ENCODE measurements around the gene TBX2. TPM values are rescaled to one million over a fixed set of nuclear protein-coding genes. Genes with fewer than 3 reads are reported as not detected.

TBX2 gene
- total and polyA plus RNA-seq, 12 donors, result 2.4 to 22.1 (median 7.4) TPM

DNA sequence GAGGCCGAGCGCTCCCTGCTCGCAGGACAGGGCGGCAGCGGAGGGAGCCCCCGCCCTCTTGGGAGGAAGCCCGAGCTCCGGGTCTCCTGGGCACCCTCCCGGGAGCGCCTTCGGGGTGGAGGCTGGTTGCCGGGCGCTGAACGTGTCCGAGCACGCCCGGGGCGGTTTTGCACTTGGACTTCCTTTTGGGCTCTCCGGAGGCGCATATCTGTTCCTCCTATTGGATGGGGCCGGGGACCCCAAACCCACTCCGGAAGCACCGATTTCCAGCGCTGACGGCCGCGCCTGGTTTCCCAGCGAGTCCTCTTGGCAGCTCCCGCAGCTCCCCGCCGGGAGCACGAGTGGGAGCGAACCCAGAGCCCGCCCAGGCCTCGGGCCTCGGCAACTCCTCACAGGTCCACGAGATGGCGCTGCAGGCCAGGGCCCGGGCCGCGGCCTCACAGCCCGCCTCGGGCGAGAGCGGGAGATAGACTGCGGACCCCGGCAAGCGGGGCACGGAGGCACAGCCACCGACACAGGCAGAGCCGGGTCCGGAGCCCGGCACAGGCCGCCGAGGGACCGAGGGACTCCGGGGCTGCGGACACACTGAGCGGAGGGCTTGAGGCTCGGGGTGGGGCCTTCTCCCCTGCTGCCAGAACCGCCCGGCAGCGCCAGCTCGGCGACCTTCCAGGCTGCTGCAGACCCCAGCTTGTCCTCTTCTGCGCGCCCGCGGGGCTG is 12.7 kb downstream of the TBX2 start:
- DNase-seq, result peak; percentile 64 to 91 (median 79)
- Histone ChIP-seq H3K4me3 (peak overlapping the region in 3 of 4 donors; percentile 31 to 76 (median 46)), H3K4me1 (replicated peaks in 1 of 2) (peaks cover 0 to 52% of the 10 kb centered on the region in 2 donors), H3K27ac (peak overlapping the region; percentile 11 to 91 (median 86)), H3K9me3 (replicated peaks in 1 of 3) (no peaks in the 10 kb centered on the region), H3K27me3 (no peaks in the 10 kb centered on the region), H3K36me3 (replicated peaks in 1 of 2) (peaks cover 0 to 3% of the 10 kb centered on the region in 2 donors)
- TF ChIP-seq POLR2A (IDR thresholded peaks at IDR 0.05), result peak in 1 of 2 donors; percentile 32
- TF ChIP-seq, protein P1, sequence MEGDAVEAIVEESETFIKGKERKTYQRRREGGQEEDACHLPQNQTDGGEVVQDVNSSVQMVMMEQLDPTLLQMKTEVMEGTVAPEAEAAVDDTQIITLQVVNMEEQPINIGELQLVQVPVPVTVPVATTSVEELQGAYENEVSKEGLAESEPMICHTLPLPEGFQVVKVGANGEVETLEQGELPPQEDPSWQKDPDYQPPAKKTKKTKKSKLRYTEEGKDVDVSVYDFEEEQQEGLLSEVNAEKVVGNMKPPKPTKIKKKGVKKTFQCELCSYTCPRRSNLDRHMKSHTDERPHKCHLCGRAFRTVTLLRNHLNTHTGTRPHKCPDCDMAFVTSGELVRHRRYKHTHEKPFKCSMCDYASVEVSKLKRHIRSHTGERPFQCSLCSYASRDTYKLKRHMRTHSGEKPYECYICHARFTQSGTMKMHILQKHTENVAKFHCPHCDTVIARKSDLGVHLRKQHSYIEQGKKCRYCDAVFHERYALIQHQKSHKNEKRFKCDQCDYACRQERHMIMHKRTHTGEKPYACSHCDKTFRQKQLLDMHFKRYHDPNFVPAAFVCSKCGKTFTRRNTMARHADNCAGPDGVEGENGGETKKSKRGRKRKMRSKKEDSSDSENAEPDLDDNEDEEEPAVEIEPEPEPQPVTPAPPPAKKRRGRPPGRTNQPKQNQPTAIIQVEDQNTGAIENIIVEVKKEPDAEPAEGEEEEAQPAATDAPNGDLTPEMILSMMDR (IDR thresholded peaks at IDR 0.05), result peak; percentile 83 to 99 (median 98)
- intact Hi-C loops (cut with DNase I), result loop anchor here in 1 of 2 donors (10.0 kb wide), 1 partner anchor 142 kb away; no protein-coding TSS in a partner anchor
- 0 to 2% (median 0%) methylated on average over 15 to 69 of the region's 69 CpGs for WGBS, 4 donors

DNA sequence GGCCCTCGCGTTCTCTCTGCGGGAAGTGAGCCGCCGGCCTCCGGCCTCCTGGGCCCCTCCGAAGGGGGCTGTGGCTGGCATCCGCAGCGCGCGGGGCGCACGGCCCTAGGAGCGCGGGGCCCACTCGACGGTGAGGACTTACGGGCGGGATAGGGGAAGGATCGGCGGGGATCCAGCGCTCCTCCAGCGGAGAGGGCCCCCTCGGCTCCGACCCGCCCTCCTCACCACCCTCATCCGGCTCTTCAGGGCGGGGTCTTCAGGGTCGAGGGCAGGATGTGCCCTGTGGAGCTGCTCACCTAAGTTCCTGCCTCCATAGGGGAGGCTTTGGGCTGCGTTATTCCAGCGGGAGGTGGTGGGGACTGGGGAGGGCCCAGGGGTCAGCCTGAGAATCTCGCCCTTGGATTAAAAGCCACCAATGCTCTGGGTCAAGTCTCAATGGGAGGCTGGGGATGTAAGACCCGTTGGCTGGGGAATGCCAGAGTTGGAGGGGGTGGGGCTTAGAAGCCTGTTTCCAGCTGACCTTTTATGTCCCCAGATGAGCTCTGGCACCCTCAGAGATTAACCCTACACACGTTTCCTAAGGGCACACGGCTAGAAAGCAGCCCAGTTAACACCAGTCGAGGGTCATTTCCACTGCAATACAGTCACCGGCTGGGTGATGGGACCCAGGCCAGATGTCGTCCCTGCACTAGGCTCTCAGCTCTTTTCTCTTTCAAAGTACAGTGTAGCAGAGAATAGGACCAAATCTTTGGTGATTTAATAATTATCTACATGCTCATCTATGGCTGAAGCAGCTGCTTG is 13.4 kb downstream of the TBX2 start:
- peak overlapping the region in 4 of 5 donors; percentile 68 to 91 (median 87) for H3K27ac ChIP-seq
- no peaks in the 10 kb centered on the region for H3K27me3 ChIP-seq
- no peaks in the 10 kb centered on the region for H3K9me3 ChIP-seq (replicated peaks in 1 of 3)
- intact Hi-C loops (cut with DNase I), result loop anchor here in 1 of 2 donors (10.0 kb wide), 1 partner anchor 142 kb away; no protein-coding TSS in a partner anchor
- TF ChIP-seq, protein P1 (IDR thresholded peaks at IDR 0.05), result no peak
- TF ChIP-seq POLR2A (IDR thresholded peaks at IDR 0.05), result no peak
- peak in 2 of 7 donors; percentile 39 to 61 for DNase-seq
- WGBS, 4 donors, result 15 to 40% (median 19%) methylated on average over 11 to 38 of the region's 38 CpGs
- peak overlapping the region in 3 of 4 donors; percentile 15 to 76 (median 46) for H3K4me3 ChIP-seq
- peaks cover 0 to 49% of the 10 kb centered on the region in 2 donors for H3K4me1 ChIP-seq (replicated peaks in 1 of 2)
- H3K36me3 ChIP-seq (replicated peaks in 1 of 2), result peaks cover 0 to 3% of the 10 kb centered on the region in 2 donors

DNA sequence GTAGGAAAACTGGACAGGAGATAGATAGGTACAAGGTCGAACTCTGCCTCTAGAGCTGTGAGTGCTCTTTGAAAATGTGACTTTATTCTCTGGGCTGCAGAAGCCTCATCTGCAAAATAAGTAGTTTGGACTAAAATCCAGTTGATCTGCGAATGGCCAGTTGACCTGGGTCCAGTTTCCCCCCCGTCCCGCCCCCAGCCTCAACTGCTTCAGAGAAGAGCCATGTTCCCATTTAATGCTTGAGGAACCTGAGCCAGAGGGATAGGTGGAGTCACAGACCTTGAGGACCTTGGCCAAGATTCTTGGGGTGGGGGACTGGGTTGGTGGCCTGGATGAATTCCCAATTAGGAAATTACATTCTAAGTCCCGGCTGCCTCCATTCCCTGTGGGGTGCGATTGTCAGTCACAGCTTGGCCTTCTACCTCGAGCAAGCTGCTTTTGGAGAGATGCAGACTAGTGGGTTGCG is 14.1 kb downstream of the TBX2 start:
- Histone ChIP-seq H3K27me3 (no peaks in the 10 kb centered on the region), H3K4me1 (replicated peaks in 1 of 2) (peaks cover 0 to 43% of the 10 kb centered on the region in 2 donors), H3K27ac (peak overlapping the region in 1 of 5 donors; percentile 7), H3K4me3 (no peak overlapping the region), H3K36me3 (replicated peaks in 1 of 2) (no peaks in the 10 kb centered on the region), H3K9me3 (replicated peaks in 1 of 3) (no peaks in the 10 kb centered on the region)
- no peak for TF ChIP-seq POLR2A (IDR thresholded peaks at IDR 0.05)
- DNase-seq, result peak in 1 of 7 donors; percentile 19
- whole genome bisulfite sequencing, 4 donors, result 86 to 95% (median 90%) methylated on average over 5 to 8 of the region's 8 CpGs
- intact Hi-C loops (cut with DNase I), result loop anchor here in 1 of 2 donors (10.0 kb wide), 1 partner anchor 141 kb away; no protein-coding TSS in a partner anchor

DNA sequence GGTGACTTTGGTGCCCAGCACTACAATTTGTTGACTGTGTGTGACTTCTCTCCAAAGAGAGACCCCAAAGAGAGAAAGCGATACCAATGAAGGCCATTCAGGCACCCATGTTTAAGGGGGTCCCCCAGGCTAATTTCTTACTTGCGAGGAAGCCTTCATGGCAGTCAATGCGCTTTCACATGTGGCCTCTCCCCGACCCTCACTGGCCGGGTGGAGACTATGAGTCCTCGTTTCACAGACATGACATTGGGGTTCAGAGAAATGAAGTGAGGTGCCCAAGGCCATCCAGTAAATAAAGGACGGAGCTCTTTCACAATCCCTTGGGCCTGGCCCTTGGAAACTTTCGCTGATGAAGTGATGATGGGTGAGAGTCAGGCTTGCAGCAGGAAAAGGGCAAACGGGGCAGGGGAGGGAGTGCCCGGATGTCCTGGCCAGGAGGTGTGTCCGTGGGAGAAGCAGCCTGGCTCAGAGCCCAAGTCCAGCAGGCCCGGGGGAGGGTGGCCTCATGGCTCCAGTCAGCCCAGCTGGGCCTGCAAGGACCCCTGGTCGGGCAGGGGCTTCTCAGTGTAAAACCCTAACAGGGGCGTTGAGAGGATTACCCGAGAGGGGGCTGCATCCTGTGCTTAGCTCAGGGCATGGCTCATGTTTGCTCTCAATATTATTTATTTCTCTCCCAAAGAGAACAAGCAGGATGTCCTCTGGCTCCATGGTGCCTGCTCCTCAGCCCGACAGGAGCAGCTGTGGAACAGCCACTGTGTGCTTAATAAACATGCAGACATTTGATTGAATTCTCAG is 14.7 kb downstream of the TBX2 start:
- no peaks in the 10 kb centered on the region for H3K9me3 ChIP-seq (replicated peaks in 1 of 3)
- no peak overlapping the region for H3K4me3 ChIP-seq
- TF ChIP-seq, protein P1 (IDR thresholded peaks at IDR 0.05), result no peak
- TF ChIP-seq POLR2A (IDR thresholded peaks at IDR 0.05), result no peak
- H3K27ac ChIP-seq, result peak overlapping the region in 1 of 5 donors; percentile 43
- peaks cover 0 to 41% of the 10 kb centered on the region in 2 donors for H3K4me1 ChIP-seq (replicated peaks in 1 of 2)
- H3K27me3 ChIP-seq, result no peaks in the 10 kb centered on the region
- 51 to 69% (median 56%) methylated on average over 12 to 16 of the region's 16 CpGs for WGBS, 4 donors
- peak in 6 of 7 donors; percentile 37 to 71 (median 52) for DNase-seq
- no peaks in the 10 kb centered on the region for H3K36me3 ChIP-seq (replicated peaks in 1 of 2)
- intact Hi-C loops (cut with DNase I), result loop anchor here in 1 of 2 donors (10.0 kb wide), 1 partner anchor 140 kb away; no protein-coding TSS in a partner anchor

All from adrenal gland (tissue), 12 donors.